DMS153 (cell line): ENCODE results near the gene ZNF331.

Source experiments
- DNase-seq: peaks from one replicate; lab custom pipeline; 2025; lab: John Stamatoyannopoulos, UW

The ZNF331 gene

GRCh38 chr19:53520547-53521372 lies 17.2 kb upstream of the ZNF331 start:
- DNase-seq: peak; percentile 99

GRCh38 chr19:53521373-53522202 lies 16.4 kb upstream of the ZNF331 start:
- DNase-seq: no peak

- no peak for DNase-seq
These were observed 12.0 kb upstream of the ZNF331 start for GRCh38 chr19:53525922-53526321.

- no peak for DNase-seq
These were observed 7.3 kb upstream of the ZNF331 start for GRCh38 chr19:53530622-53531021.

- DNase-seq: no peak
These were observed 6.5 kb upstream of the ZNF331 start for GRCh38 chr19:53531457-53531856.

- DNase-seq: no peak
These were observed 5.6 kb upstream of the ZNF331 start for GRCh38 chr19:53532362-53532761.

- no peak for DNase-seq
These were observed 1.8 kb upstream of the ZNF331 start for GRCh38 chr19:53536225-53536548.

GRCh38 chr19:53537121-53537520 lies 824 bp upstream of the ZNF331 start:
- no peak for DNase-seq

- DNase-seq: no peak
These were observed 599 bp downstream of the ZNF331 start for GRCh38 chr19:53538378-53539109.

GRCh38 chr19:53540091-53540490 lies 2.1 kb downstream of the ZNF331 start:
- DNase-seq: no peak

GRCh38 chr19:53541971-53542370 lies 4.0 kb downstream of the ZNF331 start:
- DNase-seq: no peak

GRCh38 chr19:53545271-53546065 lies 7.5 kb downstream of the ZNF331 start:
- DNase-seq: no peak

GRCh38 chr19:53546758-53547513 lies 9.0 kb downstream of the ZNF331 start:
- no peak for DNase-seq

- DNase-seq: no peak
These were observed 11.4 kb downstream of the ZNF331 start for GRCh38 chr19:53549340-53549739.

GRCh38 chr19:53552001-53552721 lies 14.2 kb downstream of the ZNF331 start:
- DNase-seq: no peak

- no peak for DNase-seq
These were observed 15.2 kb downstream of the ZNF331 start for GRCh38 chr19:53553156-53553555.

- peak; percentile 41 for DNase-seq
These were observed 16.2 kb downstream of the ZNF331 start for GRCh38 chr19:53553865-53554791.

GRCh38 chr19:53554804-53555203 lies 16.9 kb downstream of the ZNF331 start:
- no peak for DNase-seq

- no peak for DNase-seq
These were observed 17.4 kb downstream of the ZNF331 start for GRCh38 chr19:53555352-53555751.
